ENCODE measurements around the gene RGS19. TPM values are rescaled to one million over a fixed set of nuclear protein-coding genes. Genes with fewer than 3 reads are reported as not detected.
"Not testable (repeated sequence)": the region's sequence is repeated elsewhere in the genome, so short reads cannot be mapped to it uniquely, and the experiment has no call there.

The RGS19 gene, protein sequence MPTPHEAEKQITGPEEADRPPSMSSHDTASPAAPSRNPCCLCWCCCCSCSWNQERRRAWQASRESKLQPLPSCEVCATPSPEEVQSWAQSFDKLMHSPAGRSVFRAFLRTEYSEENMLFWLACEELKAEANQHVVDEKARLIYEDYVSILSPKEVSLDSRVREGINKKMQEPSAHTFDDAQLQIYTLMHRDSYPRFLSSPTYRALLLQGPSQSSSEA
- 89.2 and 99.8 TPM in 2 replicates for total RNA-seq (2014; rRNA removed; shearing (Covaris generic))

- peak; percentile 80 for DNase-seq (ENCODE audit: low spot score)
These were observed at the start of gene RGS19 for GRCh38 chr20:64079273-64080012. Gene RGS19 (minus strand): TSS chr20:64079518. CDS start chr20:64076886, 2,632 bp downstream.

DNA sequence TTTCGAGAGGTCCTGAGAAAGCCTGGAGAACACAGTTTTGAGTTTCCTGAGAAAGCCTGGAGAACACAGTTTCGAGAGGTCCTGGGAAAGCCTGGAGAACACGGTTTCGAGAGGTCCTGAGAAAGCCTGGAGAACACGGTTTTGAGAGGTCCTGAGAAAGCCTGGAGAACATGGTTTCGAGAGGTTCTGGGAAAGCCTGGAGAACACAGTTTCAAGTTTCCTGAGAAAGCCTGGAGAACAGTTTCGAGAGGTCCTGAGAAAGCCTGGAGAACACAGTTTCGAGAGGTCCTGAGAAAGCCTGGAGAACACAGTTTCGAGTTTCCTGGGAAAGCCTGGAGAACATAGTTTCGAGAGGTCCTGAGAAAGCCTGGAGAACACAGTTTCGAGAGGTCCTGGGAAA, 44.2 kb upstream of the RGS19 start:
- not testable (repeated sequence) for DNase-seq (ENCODE audit: low spot score)

DNA sequence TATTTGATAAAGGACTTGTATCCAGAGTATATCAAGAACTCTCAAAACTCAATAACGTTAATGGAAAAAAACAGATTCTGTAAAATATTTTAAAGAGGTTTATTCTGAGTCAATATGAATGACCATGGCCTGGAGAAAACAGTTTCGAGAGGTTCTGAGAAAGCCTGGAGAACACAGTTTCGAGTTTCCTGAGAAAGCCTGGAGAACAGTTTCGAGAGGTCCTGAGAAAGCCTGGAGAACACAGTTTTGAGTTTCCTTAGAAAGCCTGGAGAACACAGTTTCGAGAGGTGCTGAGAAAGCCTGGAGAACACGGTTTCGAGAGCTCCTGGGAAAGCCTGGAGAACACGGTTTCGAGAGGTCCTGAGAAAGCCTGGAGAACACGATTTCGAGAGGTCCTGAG, 43.6 kb upstream of the RGS19 start:
- DNase-seq (ENCODE audit: low spot score), result not testable (repeated sequence)

- no peak for DNase-seq (ENCODE audit: low spot score)
These were observed 42.3 kb upstream of the RGS19 start for GRCh38 chr20:64121586-64121985.

DNA sequence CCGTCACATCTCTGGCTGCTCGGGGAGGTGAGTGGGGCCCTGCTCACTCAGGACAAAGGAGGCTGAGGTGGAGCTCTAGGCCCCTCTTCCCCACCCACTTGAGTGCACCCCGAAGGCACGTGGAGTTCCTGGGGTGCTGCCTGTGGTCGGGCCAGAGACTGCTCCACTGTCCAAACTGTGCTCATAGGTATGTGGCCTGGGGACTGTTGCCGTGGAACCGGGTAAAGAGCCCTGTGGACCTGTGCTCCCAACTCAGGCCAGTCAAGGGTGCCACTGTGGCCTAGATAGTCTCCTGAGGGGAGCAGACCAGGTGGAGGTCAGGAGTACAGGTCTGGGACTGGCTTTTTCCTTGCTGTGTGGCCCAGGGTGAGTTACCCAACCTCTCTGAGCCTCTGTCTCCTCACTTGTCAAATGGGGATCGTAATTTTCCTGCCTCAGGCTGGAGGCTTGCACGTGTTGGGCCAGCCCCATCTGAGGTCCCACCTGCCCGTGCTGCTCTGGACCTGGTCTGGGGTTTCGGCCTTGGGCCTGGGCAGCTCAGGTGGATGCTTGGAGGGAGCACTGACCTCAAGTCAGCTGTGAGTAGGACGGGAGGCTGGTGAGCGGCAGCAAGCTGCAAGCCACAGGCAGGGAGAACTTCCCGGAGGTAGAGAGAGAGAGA, 40.5 kb upstream of the RGS19 start:
- DNase-seq (ENCODE audit: low spot score), result no peak

DNA sequence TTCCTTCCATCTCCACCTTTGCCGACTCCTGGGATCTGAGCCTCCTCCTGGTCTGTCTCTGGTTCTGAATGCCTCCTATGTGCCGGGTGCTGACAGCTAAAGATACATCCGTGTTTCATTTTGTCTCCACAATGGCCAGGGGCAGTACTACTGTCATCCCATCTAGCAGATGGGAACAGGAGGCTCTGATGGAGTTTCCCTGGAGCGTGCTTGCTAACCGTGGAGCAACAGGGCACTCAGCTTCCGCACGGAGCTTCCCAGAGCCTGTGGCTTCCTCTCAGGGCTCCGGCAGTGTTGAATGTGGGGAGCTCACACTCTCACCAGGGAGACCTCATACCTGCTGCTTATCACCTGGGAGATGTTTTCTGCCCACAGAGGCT, 40.0 kb upstream of the RGS19 start:
- no peak for DNase-seq (ENCODE audit: low spot score)

DNA sequence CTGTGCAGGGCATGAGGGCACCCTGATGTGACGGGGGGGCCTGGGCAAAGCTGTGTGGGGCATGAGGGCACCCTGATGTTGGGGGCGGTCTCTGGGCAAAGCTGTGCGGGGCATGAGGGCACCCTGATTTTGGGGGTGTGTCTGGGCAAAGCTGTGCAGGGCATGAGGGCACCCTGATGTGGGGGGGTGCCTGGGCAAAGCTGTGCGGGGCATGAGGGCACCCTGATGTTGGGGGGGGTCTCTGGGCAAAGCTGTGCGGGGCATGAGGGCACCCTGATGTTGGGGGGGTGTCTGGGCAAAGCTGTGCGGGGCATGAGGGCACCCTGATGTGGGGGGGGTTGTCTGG, 38.1 kb upstream of the RGS19 start:
- not testable (repeated sequence) for DNase-seq (ENCODE audit: low spot score)

DNA sequence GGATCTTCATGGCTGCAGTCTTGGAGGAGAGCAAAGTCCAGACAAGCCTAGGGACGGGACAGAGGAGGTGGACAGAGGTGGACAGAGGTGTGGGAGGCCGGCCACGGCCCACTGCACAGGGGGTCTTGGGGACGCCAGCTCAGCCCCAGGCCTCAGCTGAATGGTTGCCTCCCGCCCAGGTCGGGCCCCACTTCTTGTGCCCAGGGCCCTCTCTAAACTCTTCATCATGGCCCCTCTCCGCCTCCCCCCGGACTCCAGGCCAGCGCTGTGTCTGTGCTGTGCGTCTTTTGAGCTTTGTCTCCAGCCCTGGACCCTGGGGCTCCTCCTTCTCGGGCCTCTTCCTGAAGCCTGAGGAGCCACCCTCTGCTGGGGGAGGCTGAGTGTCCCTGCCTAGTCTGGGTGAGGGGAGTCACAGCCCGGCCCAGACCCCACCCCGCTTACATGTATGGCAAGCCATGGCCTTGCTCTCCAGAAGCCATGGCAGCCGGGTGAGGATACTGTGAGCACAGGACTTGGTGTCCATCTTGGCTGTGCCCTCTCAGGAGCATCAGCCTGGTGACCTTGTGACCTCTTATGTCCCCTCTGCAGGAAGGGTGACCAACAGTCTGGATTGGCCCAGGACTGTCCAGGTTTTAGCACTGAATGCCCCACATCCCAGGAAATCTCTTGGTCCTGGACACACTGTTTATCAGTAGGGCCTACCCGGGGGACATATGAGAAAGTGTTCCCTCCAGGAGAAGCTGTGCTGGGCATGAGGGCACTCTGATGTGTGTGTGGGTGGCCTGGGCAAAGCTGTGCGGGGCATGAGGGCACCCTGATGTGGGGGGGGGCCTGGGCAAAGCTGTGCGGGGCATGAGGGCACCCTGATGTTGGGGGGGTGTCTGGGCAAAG, 37.5 kb upstream of the RGS19 start:
- no peak for DNase-seq (ENCODE audit: low spot score)

DNA sequence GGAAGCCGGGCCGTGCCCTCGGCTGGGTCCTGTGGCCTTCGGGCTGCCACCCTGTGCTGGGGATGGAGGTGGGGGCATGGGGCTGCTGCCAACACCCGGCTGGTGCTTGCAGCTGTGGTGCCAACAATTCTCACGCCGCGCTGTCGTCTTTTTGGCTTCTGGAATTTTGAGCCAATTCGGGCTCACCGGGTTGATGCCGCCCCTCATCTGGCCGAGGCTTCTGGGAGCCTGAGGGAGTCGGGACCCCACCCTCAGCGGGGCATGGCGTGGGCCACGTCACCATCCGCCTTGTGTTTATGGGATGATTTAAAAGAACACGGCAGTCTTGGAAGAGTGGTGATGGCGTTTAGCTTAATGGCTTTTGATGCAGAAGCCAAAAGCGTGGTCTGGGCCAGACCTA, 36.7 kb upstream of the RGS19 start:
- no peak for DNase-seq (ENCODE audit: low spot score)

DNA sequence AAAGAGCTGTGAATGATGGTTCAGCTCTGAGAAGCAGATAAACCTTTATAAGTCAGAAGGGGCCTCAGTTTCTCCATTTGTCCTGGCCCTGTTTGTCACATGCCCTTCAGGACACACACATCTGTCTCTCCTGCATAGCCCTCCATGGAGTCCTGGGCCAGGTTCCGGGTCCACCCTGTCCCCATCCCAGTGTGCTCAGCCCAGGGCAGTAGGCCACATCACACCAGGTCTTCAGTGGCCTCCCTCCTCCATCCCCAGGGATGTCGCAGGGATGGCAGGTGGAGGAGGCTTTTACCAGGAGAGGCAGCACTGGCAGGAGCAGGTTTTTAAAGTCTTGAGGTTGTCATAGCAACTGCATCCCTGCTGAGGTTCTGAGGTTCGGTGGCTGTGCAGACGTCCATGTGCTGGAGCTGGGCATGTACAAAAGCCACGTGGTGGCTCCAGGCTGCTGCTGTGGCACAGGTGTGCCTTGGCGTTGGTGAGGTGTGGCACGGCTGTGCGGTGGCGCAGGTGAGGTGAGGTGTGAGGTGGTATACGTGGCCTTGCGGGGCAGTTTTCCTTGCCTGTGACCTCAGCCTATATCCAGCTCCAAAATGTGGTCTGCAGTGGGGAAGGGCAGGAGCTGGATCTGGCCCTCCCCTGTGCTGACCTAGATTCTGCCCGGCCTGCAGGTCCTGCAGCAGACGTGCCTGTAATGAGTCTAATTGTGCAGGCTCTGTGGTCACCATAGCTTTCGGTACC, 36.0 kb upstream of the RGS19 start:
- no peak for DNase-seq (ENCODE audit: low spot score)

GRCh38 chr20:64114356-64114971, 35.1 kb upstream of the RGS19 start:
- no peak for DNase-seq (ENCODE audit: low spot score)

- DNase-seq (ENCODE audit: low spot score), result no peak
These were observed 34.6 kb upstream of the RGS19 start for GRCh38 chr20:64113796-64114355.

DNA sequence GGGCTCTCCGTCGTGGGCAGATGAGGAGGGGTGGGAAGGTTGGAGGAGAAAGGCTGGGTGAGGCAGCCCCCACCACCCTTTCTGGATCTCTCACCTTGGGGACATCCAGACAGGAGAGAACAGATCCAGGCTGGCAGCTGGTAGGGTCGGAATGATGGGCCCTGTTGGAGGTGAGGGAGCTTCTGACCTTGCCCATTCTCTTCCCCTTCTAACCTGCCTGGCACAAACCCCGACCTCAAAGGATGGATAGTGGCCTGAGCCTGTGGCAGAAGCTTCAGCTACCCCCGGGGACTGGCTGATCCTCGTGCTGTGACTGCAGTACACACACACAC, 34.1 kb upstream of the RGS19 start:
- DNase-seq (ENCODE audit: low spot score), result no peak

DNA sequence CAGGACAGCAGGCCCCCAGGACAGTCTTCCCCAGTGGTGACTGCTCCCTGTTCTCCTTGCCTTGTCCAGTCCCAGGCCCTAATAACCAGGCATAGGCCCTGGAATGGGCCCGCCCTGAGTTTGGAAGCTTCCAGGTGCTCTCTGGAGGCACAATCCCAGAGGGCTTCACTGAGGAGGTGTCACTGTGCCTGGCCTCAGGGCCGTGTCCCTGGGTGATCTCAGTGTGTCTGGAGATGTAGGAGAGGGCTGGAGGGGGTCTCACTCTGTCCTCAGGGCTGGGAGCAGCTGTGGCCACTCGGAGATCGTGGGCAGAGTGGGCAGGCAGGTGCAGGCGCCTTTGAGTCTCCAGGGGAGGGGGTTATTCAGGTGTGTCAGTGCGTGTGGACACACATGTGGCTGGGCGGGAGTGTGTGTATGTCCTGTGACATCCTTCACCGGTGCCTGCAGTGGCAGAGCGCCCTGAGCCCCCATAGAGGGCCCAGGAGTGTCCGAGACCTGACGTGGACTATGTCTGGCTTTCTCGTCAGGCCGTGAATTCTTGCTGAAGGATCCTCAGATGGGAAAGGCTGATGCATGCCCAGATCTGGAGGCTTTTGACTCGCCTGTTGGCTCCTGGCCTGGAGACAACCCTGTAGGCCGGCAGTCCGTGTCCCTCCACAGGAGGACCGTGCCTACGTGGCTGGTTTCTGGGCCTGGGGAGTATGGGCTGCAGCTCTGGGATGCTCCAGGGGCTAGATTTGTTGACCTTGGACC, 33.5 kb upstream of the RGS19 start:
- DNase-seq (ENCODE audit: low spot score), result no peak

DNA sequence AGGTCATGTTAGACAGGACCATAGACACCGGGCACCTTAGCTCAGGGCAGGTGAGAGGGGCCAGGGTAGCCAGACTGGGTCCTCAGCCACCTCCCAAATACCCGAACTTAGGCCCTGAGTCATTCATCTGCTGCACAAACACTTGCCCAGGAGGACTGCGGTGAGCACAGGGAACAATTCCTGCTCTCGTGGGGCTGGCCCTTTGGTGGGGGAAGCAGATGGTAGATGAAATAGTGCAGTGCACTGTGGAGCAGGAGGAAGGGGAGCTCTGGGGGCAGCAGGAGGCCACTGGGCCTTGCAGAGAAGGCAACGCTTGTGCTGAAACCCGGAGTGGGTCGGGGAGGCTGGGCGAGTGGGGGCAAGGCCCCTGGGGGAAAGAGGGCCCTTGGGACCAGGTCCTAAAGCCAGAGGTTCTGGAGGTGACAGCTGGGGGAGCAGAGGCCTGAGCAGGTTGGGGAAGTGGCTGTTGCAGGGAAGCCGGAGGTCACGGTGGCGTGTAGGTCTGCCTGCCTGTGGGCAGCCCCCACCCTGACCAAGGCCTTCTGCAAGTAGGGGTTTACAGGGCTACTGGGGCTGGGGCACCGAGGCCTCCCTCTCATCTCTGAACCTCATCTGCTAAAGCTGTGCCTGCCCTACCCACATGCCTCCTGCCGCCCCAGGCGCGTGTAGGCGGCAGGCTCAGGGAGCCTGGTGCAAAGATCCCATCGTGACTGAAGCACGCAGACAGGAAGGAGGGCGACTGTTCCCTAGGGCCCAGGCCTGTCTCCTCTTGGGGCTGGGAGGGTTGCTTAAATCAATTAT, 32.7 kb upstream of the RGS19 start:
- no peak for DNase-seq (ENCODE audit: low spot score)

DNA sequence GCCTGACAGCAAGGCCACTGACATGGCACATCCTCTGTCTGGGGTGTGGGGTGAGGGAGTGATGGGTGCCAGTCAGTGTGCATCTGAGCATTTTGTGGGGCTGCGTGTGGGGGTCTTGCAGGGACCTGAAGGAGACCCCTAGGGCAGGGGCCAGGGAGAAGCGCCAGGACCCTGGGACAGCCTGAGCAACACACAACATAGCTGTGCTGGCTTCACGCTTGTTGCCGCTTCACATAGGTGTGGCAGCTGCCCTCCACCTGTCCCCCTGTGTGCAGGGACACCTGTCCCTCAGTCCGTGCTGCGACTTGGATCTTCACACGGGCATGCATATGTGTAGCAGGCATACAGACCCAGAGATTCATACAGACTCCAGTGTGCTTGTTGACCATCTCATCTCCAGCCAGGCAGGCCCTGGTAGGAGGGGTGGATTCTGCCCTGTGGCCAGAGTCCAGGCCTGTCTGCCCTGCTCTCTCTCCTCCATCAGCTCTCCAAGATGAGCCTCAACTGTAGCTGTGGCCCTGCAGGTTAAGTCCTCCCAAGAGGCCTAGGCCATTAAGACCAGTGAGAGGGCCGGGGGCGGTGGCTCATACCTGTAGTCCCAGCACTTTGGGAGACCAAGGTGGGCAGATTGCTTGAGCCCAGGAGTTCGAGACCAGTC, 31.2 kb upstream of the RGS19 start:
- no peak for DNase-seq (ENCODE audit: low spot score)

- DNase-seq (ENCODE audit: low spot score), result no peak
These were observed 30.6 kb upstream of the RGS19 start for GRCh38 chr20:64109831-64110391.

All from HT-29 (cell line).